Neural progenitor cell (in vitro differentiated cells): ENCODE results near the gene OR56A3. TPM values are rescaled to one million over a fixed set of nuclear protein-coding genes. Genes with fewer than 3 reads are reported as not detected.

ENCODE experiments used
- DNase-seq: peaks from one replicate; pipeline ENCODE4 v3.0.0-alpha.2; 2016; ENCODE audit warnings: low spot score
- H2AFZ ChIP-seq: fragments of 200-600 bp; sonication (generic); replicated peaks from 2 replicates; pipeline ENCODE4 v1.6.1; 2016; ENCODE audit warnings: antibody characterized with exemption
- H3F3A ChIP-seq: fragments of 200-600 bp; sonication (generic); 2 replicates; pipeline ENCODE4 v1.6.1; 2016; ENCODE audit warnings: antibody characterized with exemption, low read depth
- H3K27ac ChIP-seq: fragments of 200-600 bp; sonication (generic); 2 replicates; pipeline ENCODE4 v1.5.1; 2016; ENCODE audit warnings: mild to moderate bottlenecking
- H3K27me3 ChIP-seq: fragments of 200-600 bp; sonication (generic); 2 replicates; pipeline ENCODE4 v1.6.1; 2016; ENCODE audit warnings: mild to moderate bottlenecking, moderate library complexity
- H3K36me3 ChIP-seq: fragments of 200-600 bp; sonication (generic); 2 replicates; pipeline ENCODE4 v1.5.1; 2016
- H3K4me1 ChIP-seq: fragments of 200-600 bp; sonication (generic); 2 replicates; pipeline ENCODE4 v1.6.1; 2016; ENCODE audit warnings: mixed run types
- H3K4me2 ChIP-seq: fragments of 200-600 bp; sonication (generic); 2 replicates; pipeline ENCODE4 v1.6.1; 2016
- H3K4me3 ChIP-seq: fragments of 200-600 bp; sonication (generic); 2 replicates; pipeline ENCODE4 v1.5.1; 2016
- H3K79me2 ChIP-seq: fragments of 200-600 bp; sonication (generic); 2 replicates; pipeline ENCODE4 v1.6.1; 2016; ENCODE audit warnings: low read depth
- H3K9ac ChIP-seq: fragments of 200-600 bp; sonication (generic); 2 replicates; pipeline ENCODE4 v1.6.1; 2016
- H3K9me3 ChIP-seq: fragments of 200-600 bp; sonication (generic); 2 replicates; pipeline ENCODE4 v1.5.1; 2016; ENCODE audit warnings: low read depth
- H4K20me1 ChIP-seq: fragments of 200-600 bp; sonication (generic); 2 replicates; pipeline ENCODE4 v1.6.1; 2016; ENCODE audit warnings: low read depth
- H3K27ac Mint-ChIP-seq: 3 replicates; pipeline ENCODE4 v1.8.0; 2021; ENCODE audit warnings: mixed read lengths
- H3K27me3 Mint-ChIP-seq: 2 replicates; pipeline ENCODE4 v1.8.0; 2022; ENCODE audit warnings: low read depth, mild to moderate bottlenecking, inconsistent platforms, moderate library complexity, mixed read lengths; ENCODE audit not compliant: insufficient read depth
- H3K36me3 Mint-ChIP-seq: 3 replicates; pipeline ENCODE4 v1.8.0; 2021; ENCODE audit warnings: mixed read lengths
- H3K4me1 Mint-ChIP-seq: 3 replicates; pipeline ENCODE4 v1.8.0; 2021; ENCODE audit warnings: mixed read lengths
- H3K4me3 Mint-ChIP-seq: 3 replicates; pipeline ENCODE4 v1.8.0; 2021; ENCODE audit warnings: mild to moderate bottlenecking, moderate library complexity, mixed read lengths
- H3K9me3 Mint-ChIP-seq: 3 replicates; pipeline ENCODE4 v1.8.0; 2020; ENCODE audit warnings: mixed read lengths
- EZH2 ChIP-seq: fragments of 200-600 bp; sonication (generic); IDR thresholded peaks from 2 replicates; pipeline ENCODE4 v1.6.1; 2017; ENCODE audit warnings: antibody characterized with exemption, mild to moderate bottlenecking, moderate library complexity
- EZH2phosphoT487 ChIP-seq: fragments of 200-600 bp; sonication (generic); IDR thresholded peaks from 2 replicates; pipeline ENCODE4 v1.6.1; 2017; ENCODE audit warnings: antibody characterized with exemption
- total RNA-seq: library from RNA; depleted of rRNA; stranded (reverse); fragments of >200 nt; gene quantifications from 2 replicates; pipeline ENCODE4 v1.2.3, GENCODE V29; 2015; ENCODE audit warnings: low replicate concordance
- TF ChIP-seq, protein P1 (sequence below): fragments of 200-600 bp; sonication (generic); IDR thresholded peaks from 2 replicates; pipeline ENCODE4 v1.5.1; 2017; ENCODE audit warnings: antibody characterized with exemption, mild to moderate bottlenecking

The OR56A3 gene, protein sequence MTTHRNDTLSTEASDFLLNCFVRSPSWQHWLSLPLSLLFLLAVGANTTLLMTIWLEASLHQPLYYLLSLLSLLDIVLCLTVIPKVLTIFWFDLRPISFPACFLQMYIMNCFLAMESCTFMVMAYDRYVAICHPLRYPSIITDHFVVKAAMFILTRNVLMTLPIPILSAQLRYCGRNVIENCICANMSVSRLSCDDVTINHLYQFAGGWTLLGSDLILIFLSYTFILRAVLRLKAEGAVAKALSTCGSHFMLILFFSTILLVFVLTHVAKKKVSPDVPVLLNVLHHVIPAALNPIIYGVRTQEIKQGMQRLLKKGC
- not detected in 2 replicates for total RNA-seq

DNA sequence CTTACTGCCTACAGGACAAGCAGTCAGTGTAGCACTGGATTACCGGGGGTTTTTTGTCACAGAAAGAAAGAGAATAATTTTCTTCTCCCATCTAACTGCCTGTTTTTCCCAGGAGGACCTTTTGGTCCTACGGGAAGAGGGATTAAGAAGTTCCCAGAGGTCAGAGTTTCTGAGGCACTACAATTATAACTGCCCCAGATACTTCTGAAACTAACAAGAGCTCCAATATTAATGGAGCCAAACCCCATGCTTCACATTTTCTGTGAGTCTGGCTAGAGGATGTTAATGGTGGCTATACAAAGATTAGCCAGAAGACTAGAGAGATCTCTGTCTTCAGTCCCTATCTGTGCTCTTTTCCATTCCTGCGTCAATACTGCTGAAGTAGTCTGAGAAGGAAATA is at the start of gene OR56A3:
Gene OR56A3 (plus strand): TSS at position 301 of the 400 bp plus-strand sequence. CDS start 5,096 bp downstream, outside the sequence.
- no peak within 1 kb of the TSS for H3K4me3 Mint-ChIP-seq

DNA sequence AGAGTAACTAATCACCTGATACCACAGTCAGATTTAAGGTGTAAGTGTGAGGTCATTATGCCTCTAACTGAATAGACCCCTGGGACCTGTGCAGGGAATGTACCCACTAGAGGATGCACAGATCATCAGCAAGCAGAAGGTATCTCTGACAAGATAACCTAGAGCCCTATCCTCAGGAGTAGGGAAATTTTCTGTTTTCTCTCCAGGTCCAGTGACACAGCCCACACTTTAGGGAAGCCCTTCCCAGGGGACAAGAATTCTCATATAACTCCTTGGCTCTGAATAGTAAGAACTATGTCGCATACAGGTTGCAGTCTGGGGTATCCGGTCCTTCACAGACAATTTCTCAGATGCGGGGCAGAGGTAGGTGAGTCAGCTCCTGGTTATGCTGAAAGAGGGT is 49.1 kb upstream of the OR56A3 start, which contains the start of gene OR52E5:
Gene OR52E5 (plus strand): TSS at position 301 of the 400 bp plus-strand sequence. CDS start 7,569 bp downstream, outside the sequence.
- TF ChIP-seq, protein P1, sequence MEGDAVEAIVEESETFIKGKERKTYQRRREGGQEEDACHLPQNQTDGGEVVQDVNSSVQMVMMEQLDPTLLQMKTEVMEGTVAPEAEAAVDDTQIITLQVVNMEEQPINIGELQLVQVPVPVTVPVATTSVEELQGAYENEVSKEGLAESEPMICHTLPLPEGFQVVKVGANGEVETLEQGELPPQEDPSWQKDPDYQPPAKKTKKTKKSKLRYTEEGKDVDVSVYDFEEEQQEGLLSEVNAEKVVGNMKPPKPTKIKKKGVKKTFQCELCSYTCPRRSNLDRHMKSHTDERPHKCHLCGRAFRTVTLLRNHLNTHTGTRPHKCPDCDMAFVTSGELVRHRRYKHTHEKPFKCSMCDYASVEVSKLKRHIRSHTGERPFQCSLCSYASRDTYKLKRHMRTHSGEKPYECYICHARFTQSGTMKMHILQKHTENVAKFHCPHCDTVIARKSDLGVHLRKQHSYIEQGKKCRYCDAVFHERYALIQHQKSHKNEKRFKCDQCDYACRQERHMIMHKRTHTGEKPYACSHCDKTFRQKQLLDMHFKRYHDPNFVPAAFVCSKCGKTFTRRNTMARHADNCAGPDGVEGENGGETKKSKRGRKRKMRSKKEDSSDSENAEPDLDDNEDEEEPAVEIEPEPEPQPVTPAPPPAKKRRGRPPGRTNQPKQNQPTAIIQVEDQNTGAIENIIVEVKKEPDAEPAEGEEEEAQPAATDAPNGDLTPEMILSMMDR, result no peak
- no peak for TF ChIP-seq EZH2
- no peak for TF ChIP-seq EZH2phosphoT487
- Histone ChIP-seq H3K79me2 (no peaks in the 10 kb centered on the region), H2AFZ (no peak within 1 kb of the TSS), H3K36me3 (no peaks in the 10 kb centered on the region), H3K27me3 (no peaks in the 10 kb centered on the region), H3K9me3 (no peaks in the 10 kb centered on the region), H3K4me3 (no peak within 1 kb of the TSS), H3K27ac (no peak within 1 kb of the TSS), H4K20me1 (no peaks in the 10 kb centered on the region), H3F3A (no peaks in the 10 kb centered on the region), H3K4me2 (no peak within 1 kb of the TSS), H3K4me1 (no peaks in the 10 kb centered on the region), H3K9ac (no peak within 1 kb of the TSS)
- no peaks in the 10 kb centered on the region for H3K36me3 Mint-ChIP-seq
- H3K9me3 Mint-ChIP-seq, result no peaks in the 10 kb centered on the region
- H3K27ac Mint-ChIP-seq, result no peak within 1 kb of the TSS
- DNase-seq, result no peak
- H3K4me3 Mint-ChIP-seq, result no peak within 1 kb of the TSS
- no peaks in the 10 kb centered on the region for H3K4me1 Mint-ChIP-seq
- H3K27me3 Mint-ChIP-seq, result no peaks in the 10 kb centered on the region

More for the DNA sequence above, at the start of gene OR56A3:
- H3K27me3 Mint-ChIP-seq, result no peaks in the 10 kb centered on the region
- Histone ChIP-seq H3K36me3 (no peaks in the 10 kb centered on the region), H3K27me3 (no peaks in the 10 kb centered on the region), H3K9me3 (no peaks in the 10 kb centered on the region), H3F3A (no peaks in the 10 kb centered on the region), H3K79me2 (no peaks in the 10 kb centered on the region), H3K27ac (no peak within 1 kb of the TSS), H3K4me1 (no peaks in the 10 kb centered on the region), H2AFZ (no peak within 1 kb of the TSS), H3K4me3 (no peak within 1 kb of the TSS), H3K4me2 (no peak within 1 kb of the TSS), H4K20me1 (no peaks in the 10 kb centered on the region), H3K9ac (no peak within 1 kb of the TSS)
- H3K9me3 Mint-ChIP-seq, result peaks cover 8% of the 10 kb centered on the region
- no peak within 1 kb of the TSS for H3K27ac Mint-ChIP-seq
- TF ChIP-seq, protein P1, result no peak
- TF ChIP-seq EZH2phosphoT487 (no peak), EZH2 (no peak)
- H3K4me1 Mint-ChIP-seq, result no peaks in the 10 kb centered on the region
- no peaks in the 10 kb centered on the region for H3K36me3 Mint-ChIP-seq
- no peak for DNase-seq

DNA sequence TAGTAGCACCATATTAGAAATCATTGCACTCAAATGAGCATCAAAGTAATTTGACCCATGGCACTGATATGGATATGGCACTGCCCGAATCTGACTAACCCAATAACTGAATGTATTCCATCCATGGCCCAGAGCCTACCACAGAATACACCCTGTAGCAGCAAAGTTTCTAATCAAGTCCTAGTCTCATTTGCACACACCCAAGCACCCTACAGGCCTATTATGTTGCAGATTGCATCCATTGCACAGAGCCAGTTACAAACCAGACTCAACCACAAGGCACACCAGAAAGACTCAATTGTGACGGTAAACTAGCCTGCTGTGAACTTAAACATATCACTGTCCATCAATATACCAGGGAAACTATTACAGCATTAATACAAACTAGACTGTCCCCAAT is 42.5 kb upstream of the OR56A3 start:
- Histone ChIP-seq H3K9ac (no peak overlapping the region), H3K27me3 (no peaks in the 10 kb centered on the region), H3K27ac (no peak overlapping the region), H3K4me3 (no peak overlapping the region), H2AFZ (no peak overlapping the region), H3K4me2 (no peak overlapping the region), H4K20me1 (no peaks in the 10 kb centered on the region), H3K9me3 (no peaks in the 10 kb centered on the region), H3F3A (no peaks in the 10 kb centered on the region), H3K36me3 (no peaks in the 10 kb centered on the region), H3K79me2 (no peaks in the 10 kb centered on the region), H3K4me1 (no peaks in the 10 kb centered on the region)
- no peaks in the 10 kb centered on the region for H3K36me3 Mint-ChIP-seq
- H3K27ac Mint-ChIP-seq, result no peak overlapping the region
- DNase-seq, result no peak
- H3K4me1 Mint-ChIP-seq, result no peaks in the 10 kb centered on the region
- H3K27me3 Mint-ChIP-seq, result no peaks in the 10 kb centered on the region
- TF ChIP-seq, protein P1, result no peak
- TF ChIP-seq EZH2, result no peak
- TF ChIP-seq EZH2phosphoT487, result no peak
- H3K9me3 Mint-ChIP-seq, result no peaks in the 10 kb centered on the region
- no peak overlapping the region for H3K4me3 Mint-ChIP-seq
